ENCODE results near the gene KIAA0408.
"Not testable (repeated sequence)": the region's sequence is repeated elsewhere in the genome, so short reads cannot be mapped to it uniquely, and the experiment has no call there.

The KIAA0408 gene

DNA sequence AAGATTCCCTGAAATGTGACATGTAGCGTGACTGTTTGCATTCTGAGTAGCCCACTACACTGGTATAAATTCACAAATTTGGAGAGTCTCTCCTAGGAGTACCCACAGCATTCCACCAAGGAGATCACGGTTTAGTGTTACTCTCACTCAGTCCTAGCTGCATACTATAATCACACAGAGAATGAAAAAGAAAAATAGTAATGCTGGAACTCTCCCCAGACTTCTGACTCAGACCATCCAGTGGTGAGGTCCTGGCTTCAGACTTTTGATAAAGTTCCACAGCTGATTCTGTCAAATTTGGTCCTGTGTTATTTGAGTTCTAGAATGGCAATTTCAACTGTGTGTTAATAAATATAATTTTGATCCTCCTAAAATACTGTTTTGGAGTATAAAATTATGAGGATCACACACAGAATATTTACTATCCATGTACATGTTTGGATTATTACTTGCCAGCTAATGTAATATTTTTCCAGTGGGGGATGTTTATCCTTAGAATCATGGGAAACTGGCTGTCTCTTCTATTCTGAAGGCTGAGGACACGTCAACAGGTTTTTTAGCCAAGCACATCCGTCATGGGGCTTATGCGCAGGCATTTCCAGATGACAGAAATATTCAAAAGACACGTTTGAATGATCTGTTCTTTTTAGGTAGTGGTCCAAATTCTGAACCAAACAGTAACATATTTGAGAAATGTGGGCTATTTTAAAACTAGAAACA, 5.1 kb upstream of the KIAA0408 start:
- DNase-seq = no peak

DNA sequence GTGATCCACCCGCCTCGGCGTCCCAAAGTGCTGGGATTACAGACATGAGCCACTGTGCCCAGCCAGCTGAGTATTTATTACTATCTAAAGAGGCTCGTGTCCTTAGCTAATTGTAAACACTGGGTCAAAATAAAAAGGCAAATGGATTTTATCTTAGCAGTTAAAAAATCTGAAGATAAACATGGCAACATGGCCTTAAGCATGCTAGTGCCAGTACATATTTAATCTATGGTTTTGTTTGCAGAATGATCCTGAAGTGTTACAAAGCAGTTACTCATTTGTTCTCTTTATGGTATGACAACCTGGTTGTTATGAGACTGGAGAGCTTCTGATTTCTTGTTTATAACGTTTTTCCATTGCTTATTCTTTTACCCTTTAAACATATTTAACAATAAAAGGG, 3.9 kb upstream of the KIAA0408 start:
- no peak for DNase-seq

DNA sequence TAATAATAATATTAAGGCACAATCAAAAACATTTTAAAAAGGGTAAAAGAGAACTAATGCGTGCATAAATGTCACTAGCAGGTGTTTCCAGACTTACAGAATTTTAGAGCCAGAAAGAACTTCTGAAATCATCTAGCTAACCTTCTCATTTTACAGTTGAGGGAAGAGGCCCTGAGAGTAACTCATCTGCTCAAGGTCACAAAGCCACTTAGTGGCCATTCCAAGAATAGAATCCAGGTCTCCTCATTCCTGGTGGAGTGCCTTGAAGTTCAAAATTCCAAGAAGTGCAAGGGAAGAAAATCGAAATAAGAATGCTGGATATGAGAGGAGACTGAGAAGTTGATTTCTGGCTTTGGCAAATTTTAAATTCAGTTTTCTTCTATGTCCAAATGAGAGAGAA, 3.2 kb upstream of the KIAA0408 start:
- no peak for DNase-seq

DNA sequence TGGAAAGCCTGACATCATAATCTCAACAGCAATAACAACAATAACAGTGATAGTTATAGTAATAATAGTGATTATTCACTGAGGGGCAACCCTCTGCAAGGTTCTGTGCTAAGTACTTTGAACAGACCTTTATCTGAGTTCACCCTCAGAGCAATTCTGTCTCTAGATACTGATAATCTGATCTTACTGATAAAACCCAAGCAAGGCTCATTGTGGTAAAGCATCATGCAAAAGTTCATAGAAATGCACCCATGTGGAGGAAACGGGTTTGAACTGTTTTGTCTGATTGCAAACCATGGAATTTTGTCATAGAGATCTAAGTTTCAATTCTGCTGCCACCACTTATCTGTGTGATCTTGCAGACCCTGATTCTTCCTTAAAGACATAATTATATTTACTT, 1.3 kb upstream of the KIAA0408 start:
- no peak for DNase-seq

DNA sequence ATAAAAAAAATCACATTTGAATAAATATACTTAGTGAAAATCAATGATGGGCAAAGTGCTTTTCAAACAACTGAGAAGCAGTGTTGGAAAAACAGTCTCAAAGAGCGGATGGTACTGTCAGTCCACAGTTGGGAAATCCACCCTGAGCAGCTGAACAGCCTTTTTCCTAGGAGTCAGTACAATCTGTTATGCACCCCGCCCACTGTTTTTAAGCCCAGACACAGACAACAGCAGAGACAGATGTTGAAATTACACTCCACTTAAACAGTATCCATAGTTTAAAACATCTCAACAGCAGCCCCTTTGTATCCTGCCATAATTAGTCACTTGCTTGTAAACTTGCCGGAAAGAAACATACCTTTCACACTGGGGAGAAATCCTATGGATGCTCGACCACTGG, 372 bp downstream of the KIAA0408 start:
- no peak for DNase-seq

DNA sequence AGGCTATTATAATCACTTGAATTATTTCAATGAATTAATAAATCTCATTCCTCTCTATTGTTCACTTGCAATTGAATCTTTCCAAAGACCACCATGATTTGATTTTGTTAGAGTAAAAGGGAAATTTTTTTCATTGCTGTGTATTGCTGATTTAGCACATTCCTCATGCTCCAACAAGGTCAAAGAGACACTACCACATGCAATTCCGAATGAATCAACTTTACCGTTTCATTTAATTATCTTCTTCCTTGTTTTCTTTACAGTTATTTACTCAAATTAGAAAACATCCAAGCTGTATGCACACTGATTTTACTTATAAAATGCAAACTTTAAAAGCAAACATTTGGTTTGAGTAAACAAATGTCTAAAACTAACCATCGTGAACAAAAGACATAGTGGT, 967 bp downstream of the KIAA0408 start:
- DNase-seq = no peak

DNA sequence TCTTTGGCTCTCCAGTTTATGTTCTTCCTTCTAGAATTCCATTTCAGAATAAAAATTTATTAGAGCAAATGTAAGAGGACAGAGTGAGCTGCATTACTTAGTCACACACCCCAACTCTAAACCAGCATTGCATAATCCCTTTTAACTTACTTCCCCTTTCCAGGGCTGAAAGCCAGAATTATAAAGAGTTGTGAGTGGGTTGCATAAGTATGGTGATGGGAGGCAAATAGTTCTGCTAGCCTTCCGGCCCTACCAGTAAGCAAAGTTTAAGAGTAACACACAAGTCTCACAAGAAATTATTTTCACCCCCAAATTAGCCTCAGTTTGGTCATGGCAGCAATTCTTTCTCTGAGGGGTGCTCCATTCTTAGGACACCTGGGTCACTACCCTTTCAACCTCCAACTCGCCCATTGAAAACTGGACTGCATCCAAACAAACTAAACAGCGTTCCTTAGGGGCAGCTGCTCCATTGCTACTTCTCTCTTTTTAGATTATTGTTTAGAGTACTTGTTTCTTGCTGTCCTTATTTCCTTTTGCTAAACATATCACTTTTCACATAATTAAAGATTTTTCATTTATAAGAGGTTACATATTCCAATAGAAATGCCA, 1.6 kb downstream of the KIAA0408 start:
- DNase-seq = no peak

DNA sequence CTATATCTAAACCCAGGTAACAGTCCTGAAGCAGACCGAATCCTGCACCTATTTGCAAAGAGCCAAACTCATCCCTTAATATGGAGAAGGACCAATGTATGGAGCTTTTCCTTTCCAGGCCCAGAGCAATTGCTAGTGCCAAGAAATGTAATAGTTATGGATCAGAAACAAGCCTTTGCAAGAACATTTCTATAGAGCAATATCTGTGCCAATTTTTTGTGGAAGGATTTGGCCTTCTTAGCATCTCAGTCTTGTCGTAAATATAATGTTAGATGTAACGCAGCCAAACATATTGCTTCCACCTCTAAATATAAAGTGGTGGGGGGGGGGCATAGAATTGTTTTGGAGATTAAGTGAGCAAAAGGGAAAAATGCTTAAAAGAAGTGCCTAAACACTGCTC, 2.7 kb downstream of the KIAA0408 start:
- no peak for DNase-seq

DNA sequence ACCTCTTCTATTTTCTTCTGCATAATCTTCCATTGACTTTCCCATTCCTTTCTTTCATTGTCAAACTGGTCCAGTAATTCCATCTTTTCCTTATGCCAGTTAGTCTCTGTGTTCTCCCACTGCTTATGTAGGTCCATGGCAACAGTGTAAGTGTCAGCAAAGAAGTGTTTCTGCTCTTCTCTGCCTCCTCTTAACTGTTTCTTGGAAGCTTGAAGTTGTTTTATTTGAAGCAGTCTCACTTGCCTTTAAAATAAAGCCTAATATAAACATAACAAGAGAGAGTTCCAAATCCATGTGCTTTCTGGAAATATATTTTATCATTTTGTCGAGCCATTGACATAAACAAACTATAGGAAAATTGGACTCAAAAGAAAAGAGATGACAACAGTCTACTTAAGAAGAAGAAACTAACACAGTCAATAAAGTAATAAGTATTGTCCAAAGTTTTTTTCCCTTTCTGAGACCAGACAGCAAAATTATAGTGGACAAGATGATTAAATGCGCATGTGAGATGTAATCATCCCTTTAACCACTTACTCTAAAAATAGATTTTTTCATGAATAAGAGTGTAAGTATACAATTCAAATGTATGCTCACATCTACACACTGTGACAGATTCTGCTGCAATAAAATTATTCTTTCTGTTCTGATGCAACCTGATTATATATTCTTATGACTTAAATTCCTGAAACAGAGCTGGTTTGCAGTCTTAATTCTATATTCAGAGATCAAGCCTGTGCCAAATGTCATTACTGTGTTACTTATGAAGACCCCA, 5.2 kb downstream of the KIAA0408 start:
- DNase-seq = no peak

DNA sequence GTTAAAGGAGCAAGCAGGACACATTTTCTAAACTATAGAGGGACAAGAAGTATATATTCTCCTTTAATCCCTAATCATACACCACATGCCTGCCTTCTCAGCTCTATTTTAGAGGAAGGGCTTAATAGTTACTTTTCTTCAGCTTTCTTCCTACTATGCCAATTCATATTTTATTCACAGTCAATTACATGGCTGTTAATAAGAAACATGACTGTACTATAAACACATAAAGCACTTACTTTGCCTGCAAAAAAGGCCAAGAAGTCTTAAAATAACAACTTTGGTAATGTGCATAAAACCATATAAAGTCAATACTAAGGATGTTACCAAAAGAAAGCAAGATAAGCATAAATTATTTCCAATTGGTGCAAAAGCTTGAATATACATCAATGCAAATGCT, 6.4 kb downstream of the KIAA0408 start:
- no peak for DNase-seq

DNA sequence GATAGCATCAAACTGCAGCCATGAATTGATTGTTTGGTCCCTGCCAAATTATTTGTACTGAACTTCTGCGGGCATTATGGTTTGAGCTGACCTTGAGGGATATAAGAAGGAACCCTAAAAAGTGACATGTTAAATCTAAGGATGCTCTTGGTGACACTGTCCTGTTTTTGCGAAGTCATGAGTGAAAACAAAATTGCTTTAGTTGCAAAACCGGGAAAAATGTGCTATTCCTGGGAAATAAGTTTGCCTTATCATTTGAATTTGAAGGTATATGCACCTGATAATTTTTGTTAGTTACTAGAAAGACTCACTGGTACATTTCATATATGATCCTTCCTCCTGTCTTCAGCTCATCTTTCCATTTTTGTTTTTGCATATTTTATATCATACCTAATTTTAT, 7.8 kb downstream of the KIAA0408 start:
- no peak for DNase-seq

DNA sequence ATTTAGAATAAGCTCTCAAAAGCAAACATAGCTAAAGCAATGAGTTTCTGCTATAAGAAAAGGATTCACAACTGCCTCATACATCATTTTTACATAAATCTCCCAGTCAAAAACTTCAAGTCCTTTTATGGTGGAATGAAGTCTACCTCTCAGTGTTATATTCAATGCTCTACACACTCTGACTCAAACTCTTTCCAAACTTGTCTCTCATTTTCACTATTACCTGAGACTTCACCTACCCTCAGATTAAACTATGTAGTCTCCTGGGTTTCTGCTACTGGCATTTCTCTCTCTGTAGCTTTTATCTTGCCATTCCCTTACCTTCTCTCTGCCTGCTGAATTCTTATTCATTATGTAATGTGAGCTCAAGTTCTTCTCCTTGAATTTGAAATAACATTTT, 11.4 kb downstream of the KIAA0408 start:
- no peak for DNase-seq

DNA sequence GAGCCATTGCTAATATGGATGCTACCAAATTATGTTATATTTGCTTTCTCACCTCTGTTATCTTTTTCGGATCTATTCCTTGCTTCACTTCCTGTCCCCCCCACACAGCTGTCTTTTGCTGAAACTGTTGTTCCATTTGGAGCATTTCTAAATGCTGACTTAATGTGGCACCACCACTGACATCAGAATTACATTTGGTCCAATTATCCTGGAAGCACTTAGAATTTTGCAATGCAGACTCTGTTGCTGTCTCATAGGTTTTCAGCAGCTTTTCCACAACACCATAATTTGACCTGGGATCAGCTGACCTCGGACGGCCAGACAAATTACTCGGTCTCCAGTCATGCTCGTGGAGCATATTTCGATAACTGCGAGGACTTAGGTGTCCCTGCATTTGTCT, 12.8 kb downstream of the KIAA0408 start:
- DNase-seq = no peak

DNA sequence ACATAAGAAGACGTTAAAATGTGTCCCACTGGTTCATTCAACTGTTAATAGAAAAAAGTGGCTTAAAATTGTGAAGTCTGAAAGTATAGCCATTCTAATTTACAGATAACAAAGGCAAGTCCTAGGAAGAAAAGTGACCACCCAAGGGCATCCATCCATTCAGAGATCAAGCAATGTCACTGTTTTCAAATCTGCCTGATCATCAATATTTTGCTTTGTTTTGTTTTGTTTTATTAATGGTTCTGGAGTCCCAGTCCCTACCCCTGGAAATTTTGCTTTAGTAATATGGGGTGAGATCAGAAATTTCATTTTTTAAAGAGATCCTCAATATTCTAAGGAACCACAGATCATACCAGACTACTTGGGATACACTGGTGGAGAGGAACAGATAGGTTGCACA, 17.3 kb downstream of the KIAA0408 start:
- DNase-seq = no peak

DNA sequence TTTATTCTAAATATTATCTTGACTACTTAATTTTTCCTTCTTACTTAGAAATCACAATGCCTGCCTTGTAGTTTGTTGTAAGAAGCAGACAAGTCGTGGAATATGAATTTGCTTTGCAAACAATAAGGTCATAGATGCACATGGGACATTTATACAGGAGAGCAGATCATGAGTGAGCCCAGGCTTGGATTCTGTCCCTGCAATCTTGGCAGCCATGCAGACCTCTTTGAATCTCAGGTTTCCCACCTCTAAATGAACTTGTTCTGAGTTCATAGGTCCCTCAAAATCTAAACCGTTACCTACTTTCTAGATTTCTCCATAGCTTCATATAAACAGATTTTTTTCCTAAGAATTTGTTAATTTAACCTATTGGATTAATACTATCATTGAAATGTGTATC, 19.5 kb downstream of the KIAA0408 start:
- no peak for DNase-seq

DNA sequence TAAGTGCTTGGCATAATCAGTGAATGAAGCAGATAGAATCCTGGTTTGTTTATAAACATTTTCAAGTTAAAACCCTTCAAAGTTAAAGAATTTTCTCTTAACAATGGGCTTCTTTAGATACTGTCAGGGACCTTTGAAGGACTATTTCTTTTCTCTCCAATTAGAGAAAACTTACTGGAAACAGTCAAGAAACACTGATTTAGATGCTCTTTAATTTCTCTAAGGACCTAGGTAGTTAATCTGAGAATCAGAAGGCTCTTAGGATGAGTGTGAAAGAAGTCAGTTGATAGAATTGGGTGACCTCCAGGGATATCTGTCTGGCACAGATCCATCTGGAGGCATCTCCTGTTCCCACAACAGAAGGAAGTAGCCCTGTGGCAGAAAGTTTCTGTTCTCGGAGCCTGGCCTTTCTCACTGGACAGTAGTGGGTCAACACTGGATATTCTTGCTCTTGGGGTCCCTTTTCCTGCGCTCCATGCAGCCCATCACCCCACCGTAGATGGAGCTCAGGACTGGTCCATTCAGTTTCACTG, 22.5 kb downstream of the KIAA0408 start:
- no peak for DNase-seq

DNA sequence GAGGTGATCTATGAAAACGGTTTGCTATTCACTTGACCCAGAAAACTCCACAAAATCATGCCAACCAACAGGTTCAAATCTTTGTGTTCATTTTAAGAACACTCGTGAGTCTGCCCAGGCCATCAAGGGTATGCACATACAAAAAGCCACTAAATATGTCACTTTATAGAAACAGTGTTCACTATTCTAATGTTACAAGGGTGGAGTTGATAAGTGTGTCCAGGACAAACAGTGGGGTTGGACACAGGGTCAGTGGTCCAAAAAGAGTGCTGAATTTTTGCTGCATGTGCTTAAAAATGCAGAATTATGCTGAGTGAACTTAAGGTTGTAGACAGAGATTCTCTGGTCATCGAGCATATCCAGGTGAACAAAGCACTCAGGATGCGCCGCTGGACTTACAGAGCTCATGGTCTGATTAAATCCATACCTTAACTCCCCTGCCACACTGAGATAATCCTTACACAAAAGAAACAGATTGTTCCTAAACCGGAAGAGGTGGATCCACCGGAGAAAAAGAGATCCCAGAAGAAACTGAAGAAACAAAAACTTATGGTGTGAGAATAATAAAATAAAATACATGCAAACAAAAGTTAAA, 23.5 kb downstream of the KIAA0408 start:
- no peak for DNase-seq

DNA sequence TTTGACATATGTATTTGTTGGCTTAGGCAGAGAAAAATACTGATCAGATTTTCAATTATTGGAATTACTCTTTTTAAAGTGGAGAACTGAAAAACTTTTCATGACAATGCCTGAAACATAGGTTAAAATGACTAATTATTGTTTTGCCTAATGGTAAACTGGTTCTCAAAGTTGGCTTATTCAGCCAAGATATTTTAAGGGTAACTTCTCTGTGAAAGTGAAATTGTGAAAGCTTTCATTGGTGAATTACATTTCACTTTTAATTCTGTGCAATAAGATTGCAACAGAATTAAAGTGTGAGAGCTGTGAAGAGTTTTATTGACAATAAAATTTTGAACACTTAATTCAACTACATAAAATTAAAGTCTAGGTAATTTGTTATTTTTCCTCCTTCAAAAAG, 24.5 kb downstream of the KIAA0408 start:
- no peak for DNase-seq

DNA sequence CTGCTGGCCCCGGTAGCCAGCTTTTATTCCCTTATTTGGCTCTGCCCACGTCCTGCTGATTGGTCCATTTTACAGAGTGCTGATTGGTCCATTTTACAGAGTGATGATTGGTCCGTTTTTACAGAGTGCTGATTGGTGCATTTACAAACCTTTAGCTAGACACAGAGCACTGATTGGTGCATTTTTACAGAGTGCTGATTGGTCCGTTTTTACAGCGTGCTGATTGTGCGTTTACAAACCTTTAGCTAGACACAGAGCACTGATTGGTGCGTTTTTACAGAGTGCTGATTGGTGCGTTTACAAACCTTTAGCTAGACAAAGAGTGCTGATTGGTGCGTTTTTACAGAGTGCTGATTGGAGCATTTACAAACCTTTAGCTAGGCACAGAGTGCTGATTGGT, 30.6 kb downstream of the KIAA0408 start:
- DNase-seq = not testable (repeated sequence)

DNA sequence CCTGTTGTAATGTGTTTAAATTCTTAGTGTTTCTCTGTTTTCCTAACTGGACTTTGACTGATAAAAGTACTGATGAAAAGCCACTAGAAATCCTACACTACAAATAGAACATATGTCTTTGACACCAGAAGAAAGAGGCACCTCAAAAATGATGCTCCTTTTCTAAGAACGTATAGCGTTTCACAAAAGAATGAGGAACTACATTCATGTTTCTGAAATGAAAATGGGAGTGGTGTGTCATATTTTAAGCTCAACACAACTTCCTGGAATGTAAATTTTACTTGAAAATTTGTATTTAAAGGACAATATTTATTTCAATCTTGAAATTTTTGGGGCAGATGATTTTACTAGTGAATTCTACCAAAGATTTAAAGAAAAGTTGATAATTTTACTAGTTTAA, 35.3 kb downstream of the KIAA0408 start:
- no peak for DNase-seq

DNA sequence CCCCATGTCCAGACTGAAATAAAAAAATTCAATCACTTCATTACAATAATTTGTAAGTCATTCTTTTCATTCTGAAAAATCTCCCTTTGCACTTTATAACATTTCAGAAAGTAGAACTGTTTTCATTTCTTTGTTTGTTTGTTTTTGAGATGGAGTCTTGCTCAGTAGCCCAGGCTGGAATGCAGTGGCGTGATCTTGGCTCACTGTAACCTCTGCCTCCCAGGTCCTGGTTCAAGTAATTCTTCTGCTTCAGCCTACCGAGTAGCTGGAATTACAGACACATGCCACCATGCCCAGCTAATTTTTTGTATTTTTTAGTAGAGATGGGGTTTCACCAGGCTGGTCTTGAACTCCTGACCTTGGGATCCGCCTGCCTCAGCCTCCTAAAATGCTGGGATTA, 38.0 kb downstream of the KIAA0408 start:
- DNase-seq = not testable (repeated sequence)

DNA sequence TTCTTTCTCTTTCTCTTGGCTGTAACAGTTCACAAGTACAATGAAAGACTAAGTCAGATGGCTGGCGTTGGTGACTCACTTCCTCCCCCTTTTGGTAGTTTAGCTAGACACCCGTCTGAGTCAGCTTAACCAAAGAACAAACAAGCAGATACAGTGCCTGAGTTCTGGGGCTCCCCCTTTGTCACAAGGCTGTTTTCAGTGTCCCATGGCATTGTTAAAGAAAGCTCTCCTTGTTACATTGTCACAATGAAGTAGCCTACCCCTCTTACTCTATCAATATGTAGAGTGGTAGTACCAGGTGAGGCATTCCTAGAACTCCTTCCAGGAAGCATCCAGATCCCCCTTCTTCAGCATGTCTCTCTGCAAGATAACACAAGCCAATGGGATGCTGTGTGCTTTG, 38.6 kb downstream of the KIAA0408 start:
- peak in 38 of 56 donors; percentile 5 to 69 (median 22) for DNase-seq

Measured in nucleus accumbens (tissue), 56 donors.